Ishikawa (cell line): ENCODE data around the gene WNT7B.

Experiments
- CEBPB ChIP-seq: IDR thresholded peaks from 2 replicates; pipeline ENCODE4 v1.6.1; 2012
- CREB1 ChIP-seq: IDR thresholded peaks from 2 replicates; pipeline ENCODE4 v1.6.1; 2012; ENCODE audit warnings: low read depth
- EGR1 ChIP-seq: IDR thresholded peaks from 2 replicates; pipeline ENCODE4 v1.6.1; 2012
- EP300 ChIP-seq: IDR thresholded peaks from 2 replicates; pipeline ENCODE4 v1.6.1; 2012; ENCODE audit warnings: borderline replicate concordance
- FOXM1 ChIP-seq: IDR thresholded peaks from 2 replicates; pipeline ENCODE4 v1.6.1; 2012; ENCODE audit warnings: low read depth, borderline replicate concordance
- NFIC ChIP-seq: IDR thresholded peaks from 2 replicates; pipeline ENCODE4 v1.6.1; 2012
- RAD21 ChIP-seq: IDR thresholded peaks from 2 replicates; pipeline ENCODE4 v1.6.1; 2012; ENCODE audit warnings: low read depth
- TAF1 ChIP-seq: IDR thresholded peaks from 2 replicates; pipeline ENCODE4 v1.6.1; 2012; ENCODE audit warnings: low read depth, mild to moderate bottlenecking
- TCF12 ChIP-seq: IDR thresholded peaks from 2 replicates; pipeline ENCODE4 v1.6.1; 2012; ENCODE audit warnings: low read depth
- TEAD4 ChIP-seq: IDR thresholded peaks from 2 replicates; pipeline ENCODE4 v1.6.1; 2012
- YY1 ChIP-seq: IDR thresholded peaks from 2 replicates; pipeline ENCODE4 v1.6.1; 2012; ENCODE audit warnings: low read depth
- ZBTB7A ChIP-seq: IDR thresholded peaks from 2 replicates; pipeline ENCODE4 v1.6.1; 2012; ENCODE audit warnings: low read depth
- TF ChIP-seq, protein P1 (sequence below): IDR thresholded peaks from 2 replicates; pipeline ENCODE4 v1.6.1; 2012; ENCODE audit warnings: low read depth, mild to moderate bottlenecking
- TF ChIP-seq, protein P2 (sequence below): IDR thresholded peaks from 2 replicates; pipeline ENCODE4 v1.6.1; 2012
- TF ChIP-seq, protein P3 (sequence below): IDR thresholded peaks from 2 replicates; pipeline ENCODE4 v1.6.1; 2012

The WNT7B gene

DNA sequence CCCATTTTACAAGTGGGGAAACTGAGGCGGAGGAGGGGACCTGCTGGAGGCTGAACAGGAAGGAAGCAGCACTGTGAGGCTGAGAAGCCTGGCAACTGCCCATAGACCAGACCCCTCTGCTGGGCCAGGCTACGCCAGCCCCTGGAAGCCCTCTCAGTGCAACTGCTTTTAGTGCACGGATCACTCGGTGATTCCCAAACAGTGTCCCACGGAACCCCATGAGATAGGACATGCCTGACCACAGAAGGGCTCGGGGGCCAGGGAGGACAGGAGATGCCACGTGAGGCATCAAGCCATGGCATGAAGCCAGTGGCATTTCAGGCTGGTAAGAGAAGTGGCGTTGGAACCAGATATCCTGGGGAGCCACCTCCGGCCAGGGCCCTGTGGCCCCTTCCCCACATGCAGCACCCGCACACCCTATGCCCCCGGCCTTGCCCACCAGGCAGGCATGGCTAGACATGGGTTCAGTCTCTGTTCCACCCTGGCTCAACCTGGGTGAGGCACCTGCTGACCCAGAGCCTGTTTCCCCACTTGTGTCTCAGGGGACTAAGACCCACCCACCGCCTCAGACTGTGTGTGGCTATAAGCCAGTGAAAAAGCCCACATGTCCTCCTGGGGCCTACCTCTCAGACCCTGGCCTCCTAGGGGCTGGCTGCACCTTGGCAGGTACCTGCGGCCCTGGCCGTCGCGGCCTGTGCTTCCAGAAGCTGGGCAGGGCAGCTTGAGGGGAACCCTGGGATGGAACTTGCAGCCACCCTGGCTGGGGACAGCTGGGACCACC lies 84.1 kb downstream of the WNT7B start:
- no peak for TF ChIP-seq EP300
- TF ChIP-seq, protein P1, sequence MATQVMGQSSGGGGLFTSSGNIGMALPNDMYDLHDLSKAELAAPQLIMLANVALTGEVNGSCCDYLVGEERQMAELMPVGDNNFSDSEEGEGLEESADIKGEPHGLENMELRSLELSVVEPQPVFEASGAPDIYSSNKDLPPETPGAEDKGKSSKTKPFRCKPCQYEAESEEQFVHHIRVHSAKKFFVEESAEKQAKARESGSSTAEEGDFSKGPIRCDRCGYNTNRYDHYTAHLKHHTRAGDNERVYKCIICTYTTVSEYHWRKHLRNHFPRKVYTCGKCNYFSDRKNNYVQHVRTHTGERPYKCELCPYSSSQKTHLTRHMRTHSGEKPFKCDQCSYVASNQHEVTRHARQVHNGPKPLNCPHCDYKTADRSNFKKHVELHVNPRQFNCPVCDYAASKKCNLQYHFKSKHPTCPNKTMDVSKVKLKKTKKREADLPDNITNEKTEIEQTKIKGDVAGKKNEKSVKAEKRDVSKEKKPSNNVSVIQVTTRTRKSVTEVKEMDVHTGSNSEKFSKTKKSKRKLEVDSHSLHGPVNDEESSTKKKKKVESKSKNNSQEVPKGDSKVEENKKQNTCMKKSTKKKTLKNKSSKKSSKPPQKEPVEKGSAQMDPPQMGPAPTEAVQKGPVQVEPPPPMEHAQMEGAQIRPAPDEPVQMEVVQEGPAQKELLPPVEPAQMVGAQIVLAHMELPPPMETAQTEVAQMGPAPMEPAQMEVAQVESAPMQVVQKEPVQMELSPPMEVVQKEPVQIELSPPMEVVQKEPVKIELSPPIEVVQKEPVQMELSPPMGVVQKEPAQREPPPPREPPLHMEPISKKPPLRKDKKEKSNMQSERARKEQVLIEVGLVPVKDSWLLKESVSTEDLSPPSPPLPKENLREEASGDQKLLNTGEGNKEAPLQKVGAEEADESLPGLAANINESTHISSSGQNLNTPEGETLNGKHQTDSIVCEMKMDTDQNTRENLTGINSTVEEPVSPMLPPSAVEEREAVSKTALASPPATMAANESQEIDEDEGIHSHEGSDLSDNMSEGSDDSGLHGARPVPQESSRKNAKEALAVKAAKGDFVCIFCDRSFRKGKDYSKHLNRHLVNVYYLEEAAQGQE, result no peak
- no peak for TF ChIP-seq YY1
- no peak for TF ChIP-seq FOXM1
- TF ChIP-seq CREB1, result no peak

DNA sequence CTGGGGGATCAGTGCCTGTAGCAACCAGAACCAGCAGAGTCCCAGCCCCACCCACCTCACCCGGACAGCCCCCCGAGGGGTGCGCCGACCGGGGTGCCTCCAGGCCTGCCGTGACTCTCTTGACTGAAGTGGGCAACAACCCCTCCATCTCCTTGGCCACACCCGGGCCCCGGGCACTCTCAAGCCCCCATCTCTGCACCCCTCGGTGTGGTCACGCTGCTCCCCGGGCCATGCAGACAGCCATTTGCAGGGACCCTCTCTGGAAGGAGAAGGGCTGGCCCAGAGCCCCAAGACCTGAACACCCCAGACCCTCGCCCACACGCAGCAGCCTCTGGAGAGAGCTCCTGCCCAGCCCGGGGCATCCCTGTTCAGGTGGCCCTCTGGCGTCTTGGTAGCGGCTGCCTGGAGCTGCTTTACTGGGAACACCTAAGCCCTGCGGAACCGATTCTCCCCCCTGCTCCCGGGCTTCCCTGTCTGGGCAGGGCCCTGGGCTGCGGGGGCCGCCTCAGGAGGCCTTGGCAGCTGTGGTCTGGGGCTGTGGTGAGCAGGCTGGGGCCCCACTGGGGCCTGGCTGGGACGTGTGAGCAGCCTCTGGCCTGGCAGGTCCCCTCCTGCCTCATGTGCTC lies 84.9 kb downstream of the WNT7B start:
- TF ChIP-seq ZBTB7A (no peak), TCF12 (no peak), CREB1 (no peak), FOXM1 (no peak), CEBPB (no peak)
- TF ChIP-seq, protein P2, sequence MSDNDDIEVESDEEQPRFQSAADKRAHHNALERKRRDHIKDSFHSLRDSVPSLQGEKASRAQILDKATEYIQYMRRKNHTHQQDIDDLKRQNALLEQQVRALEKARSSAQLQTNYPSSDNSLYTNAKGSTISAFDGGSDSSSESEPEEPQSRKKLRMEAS, result no peak
- TF ChIP-seq, protein P3, sequence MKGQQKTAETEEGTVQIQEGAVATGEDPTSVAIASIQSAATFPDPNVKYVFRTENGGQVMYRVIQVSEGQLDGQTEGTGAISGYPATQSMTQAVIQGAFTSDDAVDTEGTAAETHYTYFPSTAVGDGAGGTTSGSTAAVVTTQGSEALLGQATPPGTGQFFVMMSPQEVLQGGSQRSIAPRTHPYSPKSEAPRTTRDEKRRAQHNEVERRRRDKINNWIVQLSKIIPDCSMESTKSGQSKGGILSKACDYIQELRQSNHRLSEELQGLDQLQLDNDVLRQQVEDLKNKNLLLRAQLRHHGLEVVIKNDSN, result no peak

DNA sequence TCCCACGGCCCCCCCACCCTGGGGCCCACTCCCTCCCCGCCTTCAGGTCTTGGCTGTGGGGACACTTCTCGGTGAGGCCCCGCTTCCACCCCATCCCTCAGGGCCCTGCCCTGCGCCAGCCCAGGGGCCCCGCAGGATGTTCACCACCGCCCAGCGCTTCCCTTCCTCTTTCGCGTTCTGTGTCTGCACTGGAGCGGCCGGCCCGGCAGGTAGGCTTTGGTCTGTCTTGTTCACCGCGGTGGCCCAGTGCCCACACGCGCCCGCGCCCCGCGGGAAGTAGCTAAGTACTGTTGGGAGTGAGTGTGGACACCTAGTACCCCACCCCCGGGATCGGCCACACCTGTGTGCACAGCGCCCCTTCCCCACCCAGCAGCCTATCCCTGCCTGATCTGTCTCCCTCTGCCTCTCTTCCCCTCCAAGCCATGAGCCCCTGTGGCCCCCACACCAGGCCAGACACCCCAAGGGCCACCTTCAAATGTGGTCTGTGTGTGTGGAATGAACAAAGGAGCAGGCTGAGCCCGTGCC lies 85.4 kb downstream of the WNT7B start:
- TF ChIP-seq CREB1 (no peak), ZBTB7A (no peak), YY1 (no peak), CEBPB (no peak)
- TF ChIP-seq, protein P3, result no peak

DNA sequence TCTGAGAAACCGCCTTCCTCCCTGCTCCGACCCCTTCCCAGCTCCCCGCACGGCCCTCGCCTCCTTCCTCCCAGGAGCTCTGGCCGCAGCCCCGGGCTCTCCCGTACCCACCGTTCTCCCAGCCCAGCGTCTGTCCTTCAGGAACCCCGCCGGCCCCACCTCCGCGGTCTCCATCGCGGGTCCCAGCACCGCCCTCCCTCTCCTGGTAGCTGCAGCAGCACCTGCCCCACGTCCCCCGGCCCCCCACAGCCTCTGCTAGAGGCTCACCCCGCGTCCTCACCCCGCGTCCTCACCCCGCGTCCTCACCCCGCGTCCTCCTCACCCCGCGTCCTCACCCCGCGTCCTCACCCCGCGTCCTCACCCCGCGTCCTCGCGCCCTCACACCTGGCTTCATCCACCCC lies 85.9 kb downstream of the WNT7B start:
- TF ChIP-seq, protein P2, result no peak
- no peak for TF ChIP-seq EP300
- no peak for TF ChIP-seq TEAD4
- no peak for TF ChIP-seq TCF12
- no peak for TF ChIP-seq CEBPB
- no peak for TF ChIP-seq CREB1
- TF ChIP-seq RAD21, result no peak
- no peak for TF ChIP-seq NFIC
- no peak for TF ChIP-seq FOXM1
- no peak for TF ChIP-seq EGR1
- TF ChIP-seq, protein P3, result no peak
- TF ChIP-seq, protein P1, result no peak
- no peak for TF ChIP-seq YY1
- TF ChIP-seq ZBTB7A, result no peak
- no peak for TF ChIP-seq TAF1

DNA sequence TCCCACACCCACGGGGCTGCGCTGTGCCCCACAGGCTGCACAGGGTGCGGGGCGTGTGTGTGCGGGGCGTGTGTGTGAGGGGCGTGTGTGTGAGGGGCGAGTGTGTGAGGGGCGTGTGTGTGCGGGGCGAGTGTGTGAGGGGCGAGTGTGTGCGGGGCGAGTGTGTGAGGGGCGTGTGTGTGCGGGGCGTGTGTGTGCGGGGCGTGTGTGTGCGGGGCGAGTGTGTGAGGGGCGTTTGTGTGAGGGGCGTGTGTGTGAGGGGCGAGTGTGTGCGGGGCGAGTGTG lies 86.7 kb downstream of the WNT7B start:
- TF ChIP-seq ZBTB7A (no peak), EGR1 (no peak), NFIC (no peak), EP300 (no peak), TEAD4 (no peak)

DNA sequence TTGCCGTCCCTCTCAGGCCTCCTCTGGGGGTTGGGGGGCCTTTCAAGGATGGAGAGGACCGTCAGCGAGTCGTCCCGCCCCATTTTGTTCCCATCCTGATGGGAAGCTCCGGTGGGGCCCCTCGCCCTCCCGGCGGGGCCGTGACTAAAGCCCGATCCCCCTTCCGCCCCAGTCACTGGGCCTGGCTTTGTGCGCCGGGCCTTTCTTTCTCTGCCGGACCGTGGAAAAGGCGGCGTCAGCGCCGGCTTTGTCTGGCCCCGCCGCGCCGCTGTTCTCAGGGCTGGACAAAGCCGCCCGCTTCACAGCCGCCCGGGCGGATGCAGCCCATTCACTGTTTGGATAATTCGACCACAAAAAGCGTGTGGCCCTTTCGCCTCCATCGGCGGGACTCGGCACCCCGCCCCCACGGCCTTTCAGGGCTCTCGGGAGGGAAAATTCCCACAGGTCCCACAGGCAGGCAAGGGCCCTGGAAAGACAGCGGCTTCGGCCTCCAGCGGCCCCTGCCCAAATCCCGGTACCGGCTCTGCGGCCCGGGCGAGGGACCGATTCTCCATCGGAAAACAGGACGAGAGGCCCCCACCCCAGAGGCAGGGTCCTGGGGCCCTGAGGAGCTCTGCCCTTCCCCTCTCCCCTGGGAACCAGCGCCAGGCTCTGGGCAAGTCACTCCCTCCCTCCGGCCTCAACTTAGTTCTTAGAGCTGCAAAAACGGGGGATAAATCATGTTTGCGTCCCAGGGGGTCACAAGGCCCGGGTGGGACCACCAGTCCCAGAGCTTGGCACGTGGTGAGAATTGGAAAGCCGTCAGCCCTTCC lies 87.2 kb downstream of the WNT7B start:
- TF ChIP-seq, protein P1, result no peak
- TF ChIP-seq TEAD4 (no peak), RAD21 (no peak)
